ENCODE results near the gene SUGCT.

The SUGCT gene

DNA sequence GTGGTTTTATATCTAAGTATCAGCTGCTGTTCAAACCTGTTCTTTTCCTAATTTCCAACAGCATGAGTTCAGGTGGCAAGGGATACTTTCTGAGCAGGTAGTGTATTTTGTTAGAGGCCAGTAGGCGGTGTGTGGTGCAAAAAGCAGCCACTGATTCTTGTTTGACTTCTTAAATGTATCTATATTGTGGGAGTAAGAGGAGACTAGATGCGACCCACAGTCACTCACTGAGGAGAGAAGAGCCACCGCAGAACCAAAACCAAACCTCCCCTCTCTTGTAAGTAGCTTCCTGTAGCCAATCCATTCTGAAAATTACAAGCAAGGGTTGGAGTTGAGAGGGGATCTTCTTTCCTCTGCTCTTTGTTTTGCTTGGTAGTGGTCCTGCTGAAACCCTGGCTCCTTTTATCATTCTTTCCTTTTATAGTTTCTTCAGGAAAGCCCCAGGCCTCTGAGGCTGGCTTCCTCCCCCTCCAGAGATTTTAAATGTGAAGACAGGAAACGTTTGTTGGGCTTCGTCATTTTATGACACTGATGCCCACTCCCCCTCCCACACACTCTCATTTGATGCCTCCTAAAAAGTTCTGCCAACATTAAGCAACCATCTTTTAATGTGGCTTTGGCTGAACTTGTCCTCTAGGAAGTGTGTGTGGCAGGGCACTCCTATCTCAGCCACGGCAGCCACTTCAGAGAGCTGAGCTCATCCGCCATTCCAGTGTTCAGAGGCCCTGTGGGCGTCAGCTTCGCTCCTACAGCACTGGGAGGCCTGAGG, 566.0 kb downstream of the SUGCT start:
- peak; percentile 54 for DNase-seq

DNA sequence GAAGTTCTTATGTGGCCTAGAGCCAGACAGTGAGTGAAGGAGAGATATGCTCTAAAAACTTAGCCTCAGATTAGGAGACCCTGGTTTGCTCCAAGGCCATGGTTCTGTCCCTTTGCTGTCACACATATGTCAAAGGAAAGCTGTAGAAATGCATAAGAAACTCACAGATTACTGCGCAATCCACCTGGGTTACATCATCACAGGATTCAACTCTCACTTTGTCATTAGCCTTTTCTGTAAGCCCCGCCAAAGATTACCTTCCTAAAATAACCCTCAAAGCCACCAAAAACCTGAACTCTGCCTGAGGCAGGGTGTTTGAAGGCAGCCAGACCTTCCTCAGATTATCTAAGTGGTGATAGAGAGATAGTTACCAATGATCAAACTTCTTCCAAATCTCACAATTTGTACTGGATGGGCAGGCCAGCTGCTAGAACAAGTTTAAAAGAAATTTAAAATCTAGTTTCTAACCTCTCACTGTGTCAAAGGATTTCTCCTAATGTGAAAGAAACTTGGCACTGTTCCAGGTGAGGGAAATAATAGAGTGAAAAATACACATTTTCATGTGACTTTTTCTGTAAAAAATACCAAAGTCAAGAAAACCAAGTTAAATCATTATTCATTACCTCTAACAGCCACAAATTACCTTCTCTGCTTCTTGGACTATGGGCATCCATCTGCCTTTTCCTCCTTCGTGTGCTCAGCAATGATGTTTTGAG, 567.2 kb downstream of the SUGCT start:
- DNase-seq: no peak

GRCh38 chr7:40704172-40704571, 569.4 kb downstream of the SUGCT start:
- DNase-seq: no peak

DNA sequence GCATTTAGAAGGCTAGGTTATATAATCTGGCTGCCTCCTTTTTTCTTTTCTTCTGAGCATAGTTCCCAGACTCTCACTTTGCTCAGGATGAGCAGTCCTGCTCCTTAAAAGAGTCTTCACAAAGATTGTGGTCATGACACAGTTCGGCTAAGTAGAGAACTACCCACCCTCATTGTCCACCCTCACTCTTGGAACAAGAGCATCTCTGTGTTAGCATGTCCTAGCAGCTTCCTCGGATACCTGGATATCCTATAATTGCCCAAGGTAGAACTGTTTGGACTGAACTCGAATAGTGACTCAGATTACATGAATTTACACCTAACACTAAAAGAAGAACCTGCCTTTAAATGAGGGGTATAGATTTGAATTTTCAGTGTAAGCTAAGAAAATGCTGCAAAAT, 572.0 kb downstream of the SUGCT start:
- no peak for DNase-seq

DNA sequence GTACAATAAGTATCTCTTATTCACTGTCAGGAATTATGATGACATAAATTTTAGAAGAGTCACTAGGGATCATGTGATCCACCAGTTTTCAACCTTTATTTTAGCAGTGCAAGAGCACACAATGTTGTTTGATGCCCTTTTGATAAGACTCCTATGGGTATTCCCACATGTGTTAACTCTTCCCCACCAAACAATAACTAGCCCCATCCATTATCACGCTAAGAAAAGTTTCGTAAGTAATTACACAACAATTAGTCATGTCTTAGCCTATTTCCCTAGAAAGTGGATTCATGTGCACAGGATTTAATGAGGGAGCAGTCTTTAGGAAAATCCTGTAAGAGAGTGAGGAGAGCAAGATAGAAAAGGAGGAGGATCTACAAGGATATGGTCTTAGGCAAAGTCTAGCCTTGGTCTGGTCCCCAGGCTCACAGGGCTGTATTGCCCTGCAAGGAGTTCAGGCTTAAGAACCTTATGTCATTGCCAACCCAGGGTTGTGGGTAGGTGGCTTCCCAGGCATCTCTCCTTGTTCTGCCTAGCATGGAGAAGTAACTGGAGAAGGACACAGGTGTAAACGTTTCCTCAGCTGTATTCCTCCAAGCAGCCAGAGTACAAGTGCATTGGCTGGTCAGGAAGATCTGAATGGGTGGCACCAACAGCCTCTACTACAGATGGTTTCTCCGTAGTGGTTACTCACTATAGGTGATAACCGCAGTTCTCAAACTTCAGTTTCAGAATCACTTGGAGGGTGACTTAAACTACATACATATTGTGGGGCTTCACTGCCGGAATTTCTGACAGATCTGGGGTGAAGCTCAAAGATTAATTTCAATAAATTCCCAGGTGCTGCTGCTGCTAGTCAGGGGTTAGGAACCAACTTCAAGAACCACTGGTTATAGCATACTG, 574.5 kb downstream of the SUGCT start:
- DNase-seq: no peak

GRCh38 chr7:40711706-40712105, 576.9 kb downstream of the SUGCT start:
- no peak for DNase-seq

DNA sequence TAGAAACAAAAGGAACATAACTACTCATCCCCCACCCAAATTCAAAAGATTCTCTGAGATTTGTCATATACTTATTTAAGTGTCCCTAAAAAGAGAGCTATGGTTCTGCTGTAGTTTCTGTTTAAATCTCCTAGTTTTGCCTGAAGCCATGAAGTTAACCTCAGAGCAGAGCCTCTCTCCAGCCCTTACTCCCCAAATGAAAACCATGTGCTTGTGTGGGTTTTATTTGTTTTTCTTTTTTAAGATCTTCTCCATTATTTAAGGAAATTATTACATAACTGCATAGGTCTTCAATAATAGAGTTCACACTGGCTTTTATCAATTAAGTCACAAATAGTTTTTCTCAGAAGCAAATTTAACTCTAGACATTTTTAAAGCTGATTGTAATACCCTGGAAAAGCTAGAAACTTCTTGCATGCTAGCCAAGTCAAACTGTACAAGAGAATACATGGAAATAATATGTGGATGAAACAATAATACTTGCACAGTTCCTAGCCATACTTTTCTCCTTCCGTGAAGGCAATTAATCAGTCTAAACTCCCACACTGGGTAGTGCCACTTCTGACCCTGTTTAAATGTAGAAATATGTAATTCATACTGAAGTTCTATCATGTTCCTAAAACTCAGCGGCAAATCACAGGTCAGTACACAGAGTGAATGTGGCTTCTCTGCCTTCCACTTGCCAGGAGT, 579.7 kb downstream of the SUGCT start:
- no peak for DNase-seq

GRCh38 chr7:40715053-40715430, 580.2 kb downstream of the SUGCT start:
- DNase-seq: no peak

- DNase-seq: no peak
Observed at GRCh38 chr7:40716052-40716451, 581.2 kb downstream of the SUGCT start.

DNA sequence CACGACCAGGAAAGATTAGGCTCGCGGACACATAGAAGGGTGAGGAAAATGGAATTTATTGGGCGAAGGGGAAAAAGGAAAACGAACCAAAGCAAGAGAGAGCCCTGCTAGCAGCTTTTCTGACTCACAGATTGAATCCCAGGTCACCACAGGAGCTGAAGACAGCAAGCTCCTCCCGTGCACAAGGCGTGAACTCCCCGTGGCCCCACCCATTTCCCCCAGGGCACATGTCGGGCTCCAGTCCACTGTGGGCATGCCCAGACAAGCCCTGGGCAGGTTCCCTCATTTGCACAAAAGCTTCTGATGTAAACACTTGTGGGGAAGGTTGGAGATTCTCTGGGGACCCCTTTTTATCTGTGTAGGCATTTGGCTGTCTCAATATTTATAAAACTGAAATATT, 582.4 kb downstream of the SUGCT start:
- DNase-seq: peak; percentile 34

- DNase-seq: no peak
Observed at GRCh38 chr7:40720416-40720815, 585.6 kb downstream of the SUGCT start.

GRCh38 chr7:40721342-40721949, 586.6 kb downstream of the SUGCT start:
- no peak for DNase-seq

GRCh38 chr7:40722242-40722641, 587.4 kb downstream of the SUGCT start:
- no peak for DNase-seq

GRCh38 chr7:40723829-40724228, 589.0 kb downstream of the SUGCT start:
- DNase-seq: no peak

GRCh38 chr7:40726559-40726958, 591.8 kb downstream of the SUGCT start:
- DNase-seq: no peak

DNA sequence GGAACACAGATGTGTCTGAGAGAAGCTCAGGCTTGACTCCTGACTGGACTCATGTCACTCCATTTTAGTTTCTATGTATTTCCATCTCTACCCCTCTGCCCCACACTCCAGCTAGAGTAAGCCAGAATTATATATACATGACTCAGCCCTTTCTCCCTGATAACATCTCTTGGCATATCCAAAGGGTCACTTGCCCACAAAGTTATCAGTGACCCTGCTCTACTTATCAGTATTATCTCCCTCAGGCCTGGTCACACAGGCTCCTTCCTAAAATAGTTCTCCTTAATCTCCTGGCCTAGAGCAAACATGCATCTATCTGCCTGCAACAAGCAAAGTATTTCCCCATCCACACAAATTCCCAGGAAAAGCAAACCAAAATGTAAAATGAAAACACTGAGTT, 598.3 kb downstream of the SUGCT start:
- DNase-seq: no peak

GRCh38 chr7:40733578-40733977, 598.8 kb downstream of the SUGCT start:
- no peak for DNase-seq

- no peak for DNase-seq
Observed at GRCh38 chr7:40739257-40739656, 604.5 kb downstream of the SUGCT start.

DNA sequence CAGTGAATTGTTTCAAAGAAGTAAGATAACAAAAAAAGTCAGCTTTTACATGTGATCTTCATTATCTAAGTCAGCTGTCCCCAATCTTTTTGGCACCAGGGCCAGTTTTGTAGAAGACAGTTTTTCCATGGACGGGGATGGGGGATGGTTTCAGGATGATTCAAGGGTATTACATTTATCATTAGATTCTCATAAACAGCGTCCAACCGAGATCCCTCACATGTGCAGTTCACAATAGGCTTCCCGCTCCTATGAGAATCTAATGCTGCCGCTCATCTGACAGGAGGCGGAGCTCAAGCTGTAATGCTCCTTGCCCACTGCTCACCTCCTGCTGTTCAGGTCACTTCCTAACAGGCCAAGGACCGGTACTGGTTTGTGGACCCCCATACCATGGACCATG, 607.5 kb downstream of the SUGCT start:
- no peak for DNase-seq

- DNase-seq: no peak
Observed at GRCh38 chr7:40746841-40747556, 612.2 kb downstream of the SUGCT start.

GRCh38 chr7:40747856-40748255, 613.1 kb downstream of the SUGCT start:
- no peak for DNase-seq

GRCh38 chr7:40749877-40750276, 615.1 kb downstream of the SUGCT start:
- DNase-seq: no peak
